Endothelial cell of umbilical vein (primary cell): ENCODE measurements around the gene TBX19. TPM values are rescaled to one million over a fixed set of nuclear protein-coding genes. Genes with fewer than 3 reads are reported as not detected.

Experiments used
- BruUV-seq: library from RNA; stranded (reverse); fragments of 400-500 nt; replicated peaks from 2 replicates; lab custom pipeline; 2021; lab: Mats Ljungman, UMichigan
- CTCF ChIA-PET: fragments of 300-600, 350-600 bp; sonication (Branson Sonifier 250); formaldehyde crosslinking; loops from one replicate; lab custom pipeline; 2021; ENCODE audit warnings: antibody characterized with exemption, inconsistent platforms; lab: Charles Lee
- POLR2A ChIA-PET: fragments of 300-600, 350-600 bp; sonication (Branson Sonifier 250); formaldehyde crosslinking; loops from one replicate; lab custom pipeline; 2021; ENCODE audit warnings: antibody characterized with exemption, inconsistent platforms; lab: Charles Lee
- DNase-seq: peaks from one replicate; pipeline ENCODE4 v3.0.0-alpha.2; 2011; ENCODE audit warnings: low read depth, low spot score
- FAIRE-seq: peaks from 2 replicates; lab custom pipeline; 2011; peaks lifted over from hg19 to GRCh38; lab: Jason Lieb, UNC
- H2AFZ ChIP-seq: 2 replicates; pipeline ENCODE4 v1.6.0; 2012; ENCODE audit warnings: low read depth, low read length, control low read depth, inconsistent platforms
- H3K27ac ChIP-seq: 2 replicates; pipeline ENCODE4 v1.5.1; 2011; ENCODE audit warnings: low read depth, mild to moderate bottlenecking, control low read depth, low read length, moderate library complexity; ENCODE audit not compliant: insufficient read depth
- H3K27me3 ChIP-seq, 2 experiments: 2 replicates each; pipeline versions ENCODE4 v1.6.0 to v1.6.1; 2011; ENCODE audit warnings: low read length in 2 of 2, mixed read lengths in 1 of 2; ENCODE audit not compliant: control insufficient read depth in 2 of 2, insufficient read depth in 2 of 2
- H3K36me3 ChIP-seq, 2 experiments: 2 replicates in 1 of 2; 3 replicates in 1 of 2; pipeline ENCODE4 v1.5.1; 2011; ENCODE audit warnings: low read length in 2 of 2, mild to moderate bottlenecking in 1 of 2, moderate library complexity in 1 of 2; ENCODE audit not compliant: control insufficient read depth in 2 of 2, insufficient read depth in 2 of 2; ENCODE audit errors: extremely low read depth in 1 of 2
- H3K4me1 ChIP-seq: 3 replicates; pipeline ENCODE4 v1.5.1; 2011; ENCODE audit warnings: mild to moderate bottlenecking, low read length; ENCODE audit not compliant: control insufficient read depth, insufficient read depth; ENCODE audit errors: extremely low read depth
- H3K4me2 ChIP-seq: 2 replicates; pipeline ENCODE4 v1.6.1; 2011; ENCODE audit warnings: low read length, control low read depth, mixed read lengths; ENCODE audit not compliant: insufficient read depth
- H3K4me3 ChIP-seq, 3 experiments: fragments of 200-600 bp in 1 of 3; sonication (generic), shearing (Covaris generic) in 1 of 3; replicated peaks in 1 of 3; 2 replicates each; pipeline ENCODE4 v1.5.1; 2011 to 2016; ENCODE audit warnings: control low read depth in 3 of 3, low read length in 3 of 3, mild to moderate bottlenecking in 2 of 3, inconsistent platforms in 1 of 3, low read depth in 1 of 3, moderate library complexity in 1 of 3; ENCODE audit not compliant: insufficient read depth in 1 of 3
- H3K79me2 ChIP-seq: 2 replicates; pipeline ENCODE4 v1.6.0; 2012; ENCODE audit warnings: low read length, inconsistent platforms; ENCODE audit not compliant: control insufficient read depth, insufficient read depth
- H3K9ac ChIP-seq: replicated peaks from 2 replicates; pipeline ENCODE3; 2011; ENCODE audit warnings: low read length, control low read depth; ENCODE audit not compliant: insufficient read depth; ENCODE audit errors: extremely low read depth
- H3K9me1 ChIP-seq: replicated peaks from 3 replicates; pipeline ENCODE4 v1.6.0; 2011; ENCODE audit warnings: mild to moderate bottlenecking, low read length; ENCODE audit not compliant: control insufficient read depth, insufficient read depth; ENCODE audit errors: extremely low read depth
- H3K9me3 ChIP-seq: replicated peaks from 2 replicates; pipeline ENCODE4 v1.5.1; 2012; ENCODE audit warnings: low read length, inconsistent platforms; ENCODE audit not compliant: control insufficient read depth, insufficient read depth
- H4K20me1 ChIP-seq: replicated peaks from 2 replicates; pipeline ENCODE3; 2011; ENCODE audit warnings: mild to moderate bottlenecking, low read length; ENCODE audit not compliant: control insufficient read depth, insufficient read depth; ENCODE audit errors: extremely low read depth
- EZH2 ChIP-seq: IDR thresholded peaks from 2 replicates; pipeline ENCODE4 v1.6.1; 2012; ENCODE audit warnings: borderline replicate concordance, low read depth, mild to moderate bottlenecking, moderate library complexity, low read length, inconsistent platforms; ENCODE audit not compliant: severe bottlenecking
- FOS ChIP-seq: IDR thresholded peaks from 2 replicates; pipeline ENCODE4 v1.6.1; 2011; ENCODE audit warnings: mild to moderate bottlenecking, low read length, moderate library complexity, borderline replicate concordance; ENCODE audit not compliant: insufficient read depth
- GATA2 ChIP-seq: IDR thresholded peaks from 2 replicates; pipeline ENCODE4 v1.7.0; 2011; ENCODE audit warnings: low read depth, mild to moderate bottlenecking, moderate library complexity, mixed read lengths, low read length; ENCODE audit not compliant: insufficient read length, insufficient read depth
- JUN ChIP-seq: IDR thresholded peaks from 2 replicates; pipeline ENCODE4 v1.6.1; 2011; ENCODE audit warnings: borderline replicate concordance, low read depth; ENCODE audit not compliant: insufficient read length, insufficient read depth
- MYC ChIP-seq: IDR thresholded peaks from one replicate; pipeline ENCODE4 v1.6.1; 2011; ENCODE audit warnings: mild to moderate bottlenecking, low read depth, low read length
- POLR2A ChIP-seq: IDR thresholded peaks from 2 replicates; pipeline ENCODE4 v1.6.1; 2012; ENCODE audit warnings: low read depth, mild to moderate bottlenecking, control low read depth, low read length
- POLR2AphosphoS5 ChIP-seq: IDR thresholded peaks from 2 replicates; pipeline ENCODE4 v1.6.1; 2012; ENCODE audit warnings: low read depth, mild to moderate bottlenecking, control low read depth, low read length, moderate library complexity; ENCODE audit not compliant: insufficient read depth
- dilution Hi-C: fragments of 300-500 bp; cut with MboI; formaldehyde crosslinking; loops from one replicate; pipeline ENCODE4 v1.15.0; 2019; ENCODE audit warnings: low sequenced_read_pairs; ENCODE audit not compliant: extremely low pct_ligation_motif_present
- intact Hi-C: fragments of 100-400 bp; cut with micrococcal nuclease; formaldehyde crosslinking; loops from one replicate; pipeline ENCODE4 v1.10.0; 2022
- polyA plus RNA-seq, 4 experiments: library from polyadenylated mRNA; depleted of rRNA in 3 of 4; stranded (reverse) in 3 of 4; unstranded in 1 of 4; fragments of >200 nt; gene quantifications; 2 replicates each; pipeline versions ENCODE4 v1.2.1 to v1.2.3, GENCODE V29; 2011 to 2012; ENCODE audit warnings: missing spikeins in 1 of 4
- total RNA-seq: library from RNA; stranded (reverse); gene quantifications from 2 replicates; pipeline ENCODE4 v1.2.3, GENCODE V29; 2021
- TF ChIP-seq, protein P1 (sequence below): IDR thresholded peaks from 2 replicates; pipeline ENCODE4 v1.6.1; 2011; ENCODE audit not compliant: insufficient read depth, insufficient read length
- TF ChIP-seq, protein P2 (sequence below), 2 donors: IDR thresholded peaks; 1 replicate in 1 of 2; 2 replicates in 1 of 2; pipeline ENCODE4 v1.5.1; 2011; ENCODE audit warnings: low read length in 2 of 2, mild to moderate bottlenecking in 2 of 2, moderate library complexity in 2 of 2, control low read depth in 1 of 2, inconsistent platforms in 1 of 2, low read depth in 1 of 2; ENCODE audit not compliant: insufficient read depth in 1 of 2; ENCODE audit errors: extremely low read depth in 1 of 2

The TBX19 gene
- total and polyA plus RNA-seq, 2 donors (not counting 3 experiments of a cell fraction or from before 2014, with no cell fraction given) = 2.3 to 2.8 TPM

DNA sequence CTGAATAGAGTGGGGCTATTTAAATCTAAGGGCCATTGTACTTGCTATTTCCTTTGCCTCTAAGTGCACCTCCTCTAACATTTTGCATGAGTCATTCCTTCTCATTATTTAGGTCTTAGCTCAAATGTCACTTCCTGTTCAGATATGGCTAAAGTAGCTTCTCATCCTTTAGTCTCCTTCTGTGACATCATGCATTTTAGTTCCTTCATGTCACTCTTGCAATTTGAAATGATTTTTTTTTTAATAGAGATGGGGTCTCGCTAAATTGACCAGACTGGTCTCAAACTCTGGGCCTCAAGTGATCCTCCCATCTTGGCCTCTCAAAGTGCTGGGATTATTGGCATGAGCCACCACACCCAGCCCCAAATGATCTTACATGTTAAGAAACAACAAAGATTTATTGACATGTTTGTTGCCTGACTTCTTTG lies 6.6 kb downstream of the TBX19 start:
- intact Hi-C loops = loop anchor here (1.0 to 2.0 kb wide), 2 partner anchors 26 to 32 kb away; no protein-coding TSS in a partner anchor
- Histone ChIP-seq H3K9me1 (no peaks in the 10 kb centered on the region), H3K9me3 (no peaks in the 10 kb centered on the region), H4K20me1 (no peaks in the 10 kb centered on the region), H3K27me3 (no peaks in the 10 kb centered on the region), H3K4me2 (peak overlapping the region; percentile 34), H2AFZ (no peak overlapping the region), H3K4me3 (no peak overlapping the region), H3K4me1 (peaks cover 14% of the 10 kb centered on the region), H3K36me3 (no peaks in the 10 kb centered on the region), H3K27ac (peak overlapping the region; percentile 42), H3K9ac (no peak overlapping the region), H3K79me2 (no peaks in the 10 kb centered on the region)
- DNase-seq (peak; percentile 55), FAIRE-seq (peak; percentile 15)
- TF ChIP-seq, protein P1, sequence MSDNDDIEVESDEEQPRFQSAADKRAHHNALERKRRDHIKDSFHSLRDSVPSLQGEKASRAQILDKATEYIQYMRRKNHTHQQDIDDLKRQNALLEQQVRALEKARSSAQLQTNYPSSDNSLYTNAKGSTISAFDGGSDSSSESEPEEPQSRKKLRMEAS = no peak
- no peak for TF ChIP-seq GATA2
- TF ChIP-seq POLR2AphosphoS5 = no peak
- no peak for TF ChIP-seq POLR2A
- no peak for TF ChIP-seq MYC
- no peak for TF ChIP-seq EZH2
- peak; percentile 77 for TF ChIP-seq JUN
- TF ChIP-seq, protein P2, sequence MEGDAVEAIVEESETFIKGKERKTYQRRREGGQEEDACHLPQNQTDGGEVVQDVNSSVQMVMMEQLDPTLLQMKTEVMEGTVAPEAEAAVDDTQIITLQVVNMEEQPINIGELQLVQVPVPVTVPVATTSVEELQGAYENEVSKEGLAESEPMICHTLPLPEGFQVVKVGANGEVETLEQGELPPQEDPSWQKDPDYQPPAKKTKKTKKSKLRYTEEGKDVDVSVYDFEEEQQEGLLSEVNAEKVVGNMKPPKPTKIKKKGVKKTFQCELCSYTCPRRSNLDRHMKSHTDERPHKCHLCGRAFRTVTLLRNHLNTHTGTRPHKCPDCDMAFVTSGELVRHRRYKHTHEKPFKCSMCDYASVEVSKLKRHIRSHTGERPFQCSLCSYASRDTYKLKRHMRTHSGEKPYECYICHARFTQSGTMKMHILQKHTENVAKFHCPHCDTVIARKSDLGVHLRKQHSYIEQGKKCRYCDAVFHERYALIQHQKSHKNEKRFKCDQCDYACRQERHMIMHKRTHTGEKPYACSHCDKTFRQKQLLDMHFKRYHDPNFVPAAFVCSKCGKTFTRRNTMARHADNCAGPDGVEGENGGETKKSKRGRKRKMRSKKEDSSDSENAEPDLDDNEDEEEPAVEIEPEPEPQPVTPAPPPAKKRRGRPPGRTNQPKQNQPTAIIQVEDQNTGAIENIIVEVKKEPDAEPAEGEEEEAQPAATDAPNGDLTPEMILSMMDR (IDR thresholded peaks at IDR 0.05; ENCODE audit: extremely low read depth in 1 of 2, insufficient read depth in 1 of 2, low read depth in 1 of 2, low read length in 2 of 2) = no peak
- TF ChIP-seq FOS = peak; percentile 77
- ChIA-PET CTCF (interaction anchor here (1.0 to 2.1 kb wide), 5 partner anchors 9 to 54 kb away, joined by 3 to 11 read pairs (median 5); no protein-coding TSS in a partner anchor), POLR2A (no interaction called here)
- no TSS peak for BruUV-seq
- dilution Hi-C loops = no loop called here
